NCI-H1930 (cell line): ENCODE data around the gene POLN.
A peak's percentile ranks its signal among the peaks of the same experiment; 100 is the strongest.

Experiments used
- DNase-seq, 2 experiments: peaks; one replicate each; lab custom pipeline; 2025; lab: John Stamatoyannopoulos, UW

Gene POLN

DNA sequence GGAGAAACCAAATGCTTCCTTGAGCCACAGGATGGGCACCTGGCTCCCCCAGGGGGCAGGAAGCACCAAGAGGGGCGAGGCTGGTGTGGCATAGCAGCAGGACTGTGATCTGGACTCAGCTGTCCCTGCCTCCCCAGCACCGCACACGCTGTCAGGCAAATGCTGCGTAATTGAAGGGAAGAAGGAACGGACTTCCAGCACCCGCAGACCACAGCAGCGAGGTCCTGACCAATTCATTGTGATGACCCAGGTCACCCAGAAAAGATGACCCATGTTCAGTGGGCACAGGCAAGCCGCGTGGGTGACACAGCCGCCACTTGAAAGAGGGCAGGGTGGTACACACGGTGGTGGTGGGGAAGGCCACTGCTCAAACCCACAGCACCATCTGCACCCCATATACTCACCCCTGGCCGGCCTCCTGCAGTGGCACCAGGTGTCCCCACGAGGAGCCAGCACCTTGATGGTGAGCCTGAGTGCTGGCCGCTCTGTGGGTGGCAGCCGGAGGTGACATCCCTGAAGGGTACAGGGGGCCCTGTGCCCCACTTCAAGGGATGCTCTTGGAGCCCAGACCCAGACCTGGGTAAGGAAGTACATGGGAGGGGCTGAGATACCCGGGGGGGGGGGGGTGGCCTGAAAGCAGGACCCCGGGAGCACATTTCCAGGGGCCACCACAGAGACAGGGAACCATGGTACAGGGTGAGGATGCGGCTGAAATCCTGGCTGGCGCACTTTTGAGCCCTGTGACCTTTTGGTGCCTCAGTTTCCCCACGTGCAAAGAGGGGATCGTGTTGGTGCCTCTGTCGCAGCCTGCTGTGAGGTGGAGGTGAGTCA is 171.3 kb downstream of the POLN start:
- no peak for DNase-seq

DNA sequence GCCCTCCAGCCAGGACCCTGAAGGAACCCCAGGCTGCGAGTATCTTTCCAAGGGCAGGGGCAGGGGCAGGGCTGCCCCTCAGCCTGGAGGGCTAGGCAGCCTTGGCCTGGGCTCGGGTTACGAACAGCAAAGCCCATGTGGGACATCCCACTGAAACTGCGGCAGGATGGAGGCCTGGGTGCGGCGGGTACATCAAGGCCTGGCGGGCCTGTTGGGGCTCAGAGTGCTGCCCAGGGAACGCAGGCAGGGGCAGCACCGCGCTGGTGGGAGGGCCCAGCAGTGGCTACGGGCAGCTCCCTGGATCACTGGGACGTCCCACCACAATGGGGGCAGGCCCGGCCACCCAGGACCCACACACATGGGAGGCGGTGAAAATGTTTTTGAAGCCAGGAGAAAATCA is 171.9 kb downstream of the POLN start:
- DNase-seq = no peak

DNA sequence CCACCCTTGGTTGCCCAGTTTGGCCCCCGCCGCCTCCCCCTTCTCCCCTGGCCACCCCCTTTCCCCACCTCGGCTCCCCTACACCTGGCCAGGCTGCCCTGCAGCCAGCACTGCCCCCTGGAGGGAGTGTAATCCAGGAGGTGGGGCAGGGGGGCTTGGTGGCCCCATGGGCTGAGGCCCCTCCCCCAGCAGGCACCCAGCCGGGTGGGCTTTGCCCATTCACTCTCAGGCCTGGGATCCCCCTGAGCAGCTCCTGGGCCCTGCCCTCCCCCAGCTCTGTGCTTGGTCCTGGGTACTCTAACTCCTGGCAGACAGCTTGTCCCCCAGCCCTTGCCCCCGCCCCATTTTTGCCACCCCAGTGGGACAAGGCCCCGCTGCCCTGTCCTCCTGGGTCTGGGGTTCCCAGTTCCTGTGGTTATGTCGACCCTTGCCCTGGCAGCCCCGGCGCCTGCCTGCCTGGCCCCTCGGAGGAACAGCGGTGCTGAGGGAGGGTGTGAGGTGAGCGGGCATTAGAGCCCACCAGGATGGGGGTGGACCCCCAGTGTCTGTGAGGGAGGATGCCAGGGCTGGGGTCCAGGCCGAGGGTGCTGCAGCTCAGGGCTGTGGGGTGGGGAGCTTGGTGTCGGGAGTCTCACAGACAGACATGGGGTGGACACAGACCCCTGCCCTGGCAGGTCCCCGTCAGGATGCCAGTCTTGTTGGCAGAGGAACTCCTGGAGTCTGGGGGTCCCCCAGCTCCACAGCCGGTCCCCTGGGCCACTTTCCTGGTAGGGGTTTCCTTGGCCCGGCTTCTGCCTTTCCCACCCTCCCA is 172.6 kb downstream of the POLN start:
- DNase-seq = no peak

DNA sequence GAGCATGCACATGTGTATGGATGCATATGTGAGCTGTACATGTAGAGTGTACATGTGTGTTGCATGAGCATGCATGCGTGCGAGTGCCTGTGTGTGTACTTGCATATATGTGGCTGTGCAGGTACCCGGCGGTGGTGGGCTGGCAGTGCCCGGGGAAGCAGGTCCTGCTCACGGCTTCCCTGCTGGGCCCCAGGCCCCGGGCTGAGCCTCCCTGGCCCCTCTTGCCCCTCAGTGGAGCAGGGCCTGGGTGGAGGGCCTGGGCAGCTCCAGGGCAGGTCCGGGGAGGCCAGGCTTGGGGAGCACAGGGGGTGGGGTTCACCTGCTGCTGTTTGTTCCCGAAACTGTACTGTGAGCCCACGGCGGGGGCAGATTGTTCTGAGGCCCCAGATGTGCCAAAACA is 173.4 kb downstream of the POLN start:
- no peak for DNase-seq

DNA sequence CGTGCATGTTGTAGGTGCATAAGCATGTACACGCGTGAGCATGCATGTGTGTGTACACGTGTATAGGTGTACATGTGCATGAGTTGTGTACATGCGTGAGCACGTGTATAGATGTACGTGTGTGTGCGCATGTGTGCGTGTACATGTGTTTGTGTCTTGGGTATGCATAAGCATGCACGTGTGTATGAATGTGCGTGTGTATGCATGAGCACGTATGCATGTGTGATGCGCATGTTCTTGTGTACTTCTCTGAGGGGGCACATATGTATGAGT is 173.8 kb downstream of the POLN start:
- no peak for DNase-seq

DNA sequence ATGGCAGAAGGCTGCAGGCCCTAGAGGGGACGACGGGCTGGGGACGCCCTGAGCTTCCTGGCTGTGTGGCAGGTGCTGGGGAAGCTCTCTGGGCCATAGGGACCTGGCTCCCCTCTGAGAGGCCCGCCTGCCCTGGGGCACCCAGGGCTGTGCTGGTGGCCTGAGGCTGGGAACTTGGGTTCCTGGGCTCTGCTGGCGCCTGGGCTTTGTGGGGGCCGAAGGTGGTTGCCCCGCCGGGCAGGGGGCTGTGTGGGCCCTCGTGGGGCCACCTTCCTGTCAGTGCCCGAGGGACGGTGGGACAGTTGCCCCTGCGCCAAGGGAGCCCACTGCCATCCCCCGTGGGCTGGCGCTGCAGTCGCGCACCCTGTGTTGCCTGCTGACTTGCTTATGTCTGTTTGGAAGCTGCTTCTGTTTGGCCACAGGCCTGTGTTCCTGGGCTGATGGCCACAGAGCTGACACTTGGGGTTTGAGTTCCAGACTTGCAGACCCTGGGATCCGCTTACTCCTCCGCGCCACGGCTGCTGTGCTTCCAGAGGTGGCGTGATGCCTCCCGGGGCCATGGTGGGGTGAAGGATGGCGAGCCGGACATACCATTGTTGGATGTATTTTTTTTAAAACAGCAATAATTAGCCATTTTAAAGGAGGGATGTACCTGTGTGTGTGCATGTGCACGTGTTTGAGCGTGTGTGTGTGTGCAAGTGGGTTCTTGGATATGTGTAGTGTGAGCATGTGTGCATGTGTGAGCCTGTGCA is 174.3 kb downstream of the POLN start:
- no peak for DNase-seq

DNA sequence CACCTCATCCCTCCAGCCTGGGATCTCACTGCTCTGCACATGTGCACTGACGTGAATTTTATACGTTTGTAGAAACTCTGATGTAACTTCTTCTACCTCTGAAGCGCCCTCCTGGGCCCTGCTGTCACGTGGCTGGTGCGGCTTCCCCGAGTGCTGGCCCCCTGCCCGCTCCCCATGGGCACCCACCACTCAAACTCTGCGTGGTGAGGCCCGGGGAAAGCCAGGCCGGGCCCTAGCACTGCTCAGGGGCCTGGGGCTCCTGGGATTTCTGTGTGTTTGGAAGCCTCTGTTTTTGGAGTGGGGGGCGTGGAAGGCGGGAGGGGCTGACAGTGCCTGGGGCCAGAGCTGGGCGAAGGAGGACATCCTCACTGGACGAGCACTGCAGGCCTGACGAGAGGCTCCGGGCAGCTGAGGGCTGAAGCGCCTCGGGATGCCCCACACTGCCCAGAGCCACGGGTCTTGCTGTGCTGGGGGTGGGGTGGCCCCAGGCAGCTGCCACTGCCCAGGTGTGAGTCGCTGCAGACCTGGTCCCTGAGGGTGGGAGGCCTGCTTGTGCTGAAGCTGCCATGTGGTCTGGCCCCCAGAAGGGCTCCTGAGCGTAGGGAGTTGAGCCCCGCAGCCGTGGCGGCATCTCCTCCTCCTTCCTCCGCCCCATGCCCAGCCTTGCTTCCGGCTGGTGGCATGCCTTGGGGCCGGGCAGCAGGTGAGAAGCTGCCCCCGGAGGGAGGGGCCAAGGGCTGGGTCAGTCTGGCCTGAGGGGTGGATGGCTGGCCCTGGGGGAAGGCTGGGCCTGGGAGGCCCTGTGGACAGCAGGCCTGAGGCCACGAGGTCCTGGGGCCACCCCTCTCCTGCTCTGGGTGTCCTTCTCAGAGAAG is 175.1 kb downstream of the POLN start:
- DNase-seq = no peak

DNA sequence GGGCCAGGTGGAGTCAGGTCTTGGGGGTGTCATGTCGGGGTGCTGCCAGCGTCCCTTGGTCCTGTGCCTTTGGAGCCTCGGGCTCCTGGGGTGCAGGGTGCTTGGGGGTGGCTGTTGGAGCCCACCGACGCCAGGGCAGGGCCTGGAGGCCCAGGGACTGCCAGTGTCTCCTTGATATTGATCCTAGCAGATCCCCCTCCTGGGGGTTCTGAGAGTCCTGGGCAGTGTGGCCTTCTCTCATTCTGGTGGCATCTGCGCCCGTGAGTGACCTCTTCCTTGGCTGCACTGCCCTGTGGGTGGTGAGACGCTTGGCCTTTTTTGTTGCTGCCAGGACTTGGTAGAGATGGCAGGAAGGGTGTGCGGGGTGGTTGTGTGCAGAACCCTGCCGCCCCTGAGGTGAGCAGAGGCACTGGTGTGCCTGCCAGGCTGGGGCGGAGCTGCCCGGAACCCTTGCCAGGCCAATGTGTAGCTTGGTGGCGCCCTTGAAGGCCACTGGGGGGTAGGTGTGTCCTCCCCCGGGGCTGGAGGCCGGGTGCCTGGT is 175.8 kb downstream of the POLN start:
- DNase-seq = no peak

DNA sequence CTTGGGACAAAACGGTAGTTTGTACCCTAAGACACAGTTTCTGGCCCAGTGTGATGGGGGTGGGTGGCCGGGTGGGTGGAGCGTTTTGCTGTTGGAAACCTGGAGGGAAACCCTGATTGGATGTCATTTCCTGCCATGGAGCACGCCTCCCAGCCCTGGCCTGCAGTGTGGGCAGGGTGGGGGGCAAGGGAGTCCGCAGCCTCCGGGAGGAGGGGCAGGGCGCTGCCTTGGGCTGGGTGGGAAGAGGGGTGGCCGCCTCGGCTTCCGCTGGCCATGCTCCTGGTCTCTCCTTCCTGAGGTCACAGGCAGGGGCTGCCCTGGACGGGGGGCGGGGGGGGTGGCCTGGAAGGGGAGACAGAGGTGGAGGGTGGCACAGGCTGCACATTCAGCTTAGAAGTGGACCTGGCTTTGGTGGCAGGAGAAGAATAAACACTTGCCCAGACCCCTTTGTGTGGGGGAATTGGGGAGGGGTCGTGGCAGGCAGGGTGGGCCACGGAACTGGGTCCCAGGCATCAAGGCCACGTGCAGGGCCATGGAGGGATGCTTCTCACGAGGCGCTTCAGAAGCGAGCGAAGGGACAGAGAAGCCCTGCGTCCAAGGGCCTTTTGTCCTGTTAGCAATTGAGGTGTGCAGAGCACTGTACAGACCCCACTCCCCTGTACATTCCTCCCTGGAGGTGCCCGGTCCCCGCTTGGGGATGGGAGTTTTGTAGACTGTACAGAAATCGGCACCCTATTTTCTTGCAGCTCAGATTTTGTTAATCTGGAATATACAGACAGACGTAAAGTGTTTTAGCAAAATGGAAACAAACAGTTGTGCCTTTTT is 176.6 kb downstream of the POLN start:
- no peak for DNase-seq

DNA sequence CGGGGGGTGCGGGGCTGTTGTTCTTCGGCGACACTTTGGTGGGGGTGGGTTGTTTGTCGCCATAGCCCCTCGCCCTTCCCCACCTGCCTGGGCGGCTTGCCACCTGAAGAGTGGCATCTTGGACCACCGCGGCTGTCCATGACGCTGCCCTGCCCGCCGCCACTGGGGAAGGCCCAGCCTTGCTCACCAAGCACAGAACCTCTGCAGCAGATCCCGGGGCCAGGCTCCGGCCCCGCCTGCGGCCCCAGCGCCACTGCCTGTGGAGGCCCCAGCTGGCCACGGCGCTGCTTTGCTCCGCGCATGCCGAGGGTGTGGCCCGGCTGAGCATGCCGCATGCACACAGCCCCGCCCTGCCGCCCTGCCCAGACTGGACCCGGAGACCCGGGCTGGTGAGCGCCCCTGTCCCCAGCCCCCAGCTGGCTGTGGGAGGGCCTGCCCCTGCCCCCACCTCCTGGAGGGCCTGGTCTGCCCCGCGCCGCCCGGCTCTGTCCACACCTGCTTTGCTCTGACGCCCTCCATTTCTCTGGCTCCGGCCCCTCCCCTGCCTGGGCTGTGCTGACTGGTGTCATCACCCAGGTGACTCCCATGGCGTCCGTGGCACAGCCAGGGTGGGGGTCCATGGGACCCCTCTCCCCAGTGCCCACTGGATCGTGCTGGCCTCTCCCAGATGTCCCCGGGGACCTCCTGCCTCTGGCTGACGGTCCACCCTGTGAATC is 177.5 kb downstream of the POLN start:
- no peak for DNase-seq

DNA sequence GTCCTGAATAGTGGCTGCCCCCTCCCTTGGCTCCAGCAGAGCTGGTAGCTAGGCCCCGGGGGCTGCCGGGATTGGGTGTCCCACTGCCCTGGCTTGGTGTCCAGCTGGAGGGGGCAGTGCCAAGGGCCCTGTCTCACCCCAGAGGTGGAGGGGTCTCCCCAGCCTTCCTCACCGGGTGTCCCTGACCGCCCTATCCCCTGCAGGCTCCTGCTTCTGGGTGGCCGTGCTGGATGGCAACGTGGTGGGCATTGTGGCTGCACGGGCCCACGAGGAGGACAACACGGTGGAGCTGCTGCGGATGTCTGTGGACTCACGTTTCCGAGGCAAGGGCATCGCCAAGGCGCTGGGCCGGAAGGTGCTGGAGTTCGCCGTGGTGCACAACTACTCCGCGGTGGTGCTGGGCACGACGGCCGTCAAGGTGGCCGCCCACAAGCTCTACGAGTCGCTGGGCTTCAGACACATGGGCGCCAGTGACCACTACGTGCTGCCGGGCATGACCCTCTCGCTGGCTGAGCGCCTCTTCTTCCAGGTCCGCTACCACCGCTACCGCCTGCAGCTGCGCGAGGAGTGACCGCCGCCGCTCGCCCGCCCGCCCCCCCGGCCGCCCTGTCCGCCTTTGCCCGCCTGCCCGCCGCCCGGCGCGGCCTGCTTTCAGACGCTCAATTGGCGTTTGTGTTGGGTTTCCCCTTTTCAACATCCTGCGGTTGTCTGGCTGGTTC is 178.2 kb downstream of the POLN start:
- DNase-seq = no peak

DNA sequence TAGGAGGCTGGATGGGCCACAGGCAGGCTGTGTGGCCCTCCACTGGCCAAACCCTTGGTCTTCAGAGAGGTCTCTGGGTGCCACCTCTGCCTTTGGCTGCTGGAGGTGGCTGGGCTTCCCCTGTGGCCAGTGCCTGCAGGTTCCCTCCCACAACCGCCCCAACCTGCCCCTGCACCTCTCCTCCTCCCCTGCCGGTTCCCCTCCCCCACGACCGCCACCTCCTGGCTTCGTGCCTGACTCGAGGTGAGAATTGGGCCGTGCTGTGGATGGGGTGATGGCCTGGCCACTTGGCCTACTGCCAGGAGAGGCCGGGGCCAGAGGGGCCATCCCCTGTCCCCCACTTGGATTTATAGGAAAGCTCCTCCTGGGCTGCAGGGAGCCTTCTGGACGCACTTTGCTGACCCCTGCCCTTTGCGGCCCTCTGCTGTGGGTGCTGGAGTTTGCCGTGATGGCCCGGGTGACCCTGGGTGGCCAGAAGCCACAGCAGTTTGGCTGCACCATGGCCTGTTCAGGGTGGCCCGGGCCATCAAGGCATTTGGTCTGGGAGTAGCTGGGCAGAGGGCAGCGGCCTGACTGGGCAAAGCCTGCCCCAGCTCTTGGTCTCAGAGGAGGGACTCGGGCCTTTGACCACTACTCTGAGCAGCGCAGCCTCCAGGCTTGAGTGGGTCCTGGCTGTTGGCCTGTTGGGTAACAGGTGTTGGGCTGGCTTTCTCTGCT is 179.0 kb downstream of the POLN start:
- no peak for DNase-seq

DNA sequence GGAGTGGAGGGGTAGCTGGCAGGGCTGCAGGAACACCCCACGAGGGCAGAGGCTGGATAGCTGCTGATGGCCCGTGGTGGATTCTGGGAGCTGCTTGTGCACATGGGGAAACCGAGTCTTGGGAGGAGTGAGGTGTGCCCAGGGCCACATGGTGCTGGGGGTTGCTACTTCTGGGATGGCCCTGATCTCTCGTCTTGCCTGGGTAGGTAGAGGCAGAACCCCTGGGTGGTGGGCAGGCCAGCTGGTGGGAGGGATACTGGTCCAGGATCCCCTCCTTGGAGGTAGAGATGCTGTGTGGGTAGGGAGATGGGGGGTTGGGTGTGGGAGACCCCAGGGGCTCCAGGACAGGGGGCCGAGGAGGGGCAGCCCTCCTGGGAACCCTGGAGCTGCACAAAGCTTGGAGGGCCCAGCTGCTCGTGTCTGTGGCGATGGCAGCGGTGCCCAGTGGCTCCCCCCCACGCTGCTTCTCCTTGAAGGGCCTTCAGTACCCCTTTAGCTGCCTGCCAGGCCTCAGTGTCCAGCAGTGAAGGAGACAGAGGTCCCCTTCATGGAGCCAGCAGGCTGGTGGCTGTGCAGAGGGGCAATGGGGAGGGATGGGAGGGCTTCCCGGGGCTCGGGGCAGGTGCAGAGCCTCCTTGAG is 179.6 kb downstream of the POLN start:
- no peak for DNase-seq

DNA sequence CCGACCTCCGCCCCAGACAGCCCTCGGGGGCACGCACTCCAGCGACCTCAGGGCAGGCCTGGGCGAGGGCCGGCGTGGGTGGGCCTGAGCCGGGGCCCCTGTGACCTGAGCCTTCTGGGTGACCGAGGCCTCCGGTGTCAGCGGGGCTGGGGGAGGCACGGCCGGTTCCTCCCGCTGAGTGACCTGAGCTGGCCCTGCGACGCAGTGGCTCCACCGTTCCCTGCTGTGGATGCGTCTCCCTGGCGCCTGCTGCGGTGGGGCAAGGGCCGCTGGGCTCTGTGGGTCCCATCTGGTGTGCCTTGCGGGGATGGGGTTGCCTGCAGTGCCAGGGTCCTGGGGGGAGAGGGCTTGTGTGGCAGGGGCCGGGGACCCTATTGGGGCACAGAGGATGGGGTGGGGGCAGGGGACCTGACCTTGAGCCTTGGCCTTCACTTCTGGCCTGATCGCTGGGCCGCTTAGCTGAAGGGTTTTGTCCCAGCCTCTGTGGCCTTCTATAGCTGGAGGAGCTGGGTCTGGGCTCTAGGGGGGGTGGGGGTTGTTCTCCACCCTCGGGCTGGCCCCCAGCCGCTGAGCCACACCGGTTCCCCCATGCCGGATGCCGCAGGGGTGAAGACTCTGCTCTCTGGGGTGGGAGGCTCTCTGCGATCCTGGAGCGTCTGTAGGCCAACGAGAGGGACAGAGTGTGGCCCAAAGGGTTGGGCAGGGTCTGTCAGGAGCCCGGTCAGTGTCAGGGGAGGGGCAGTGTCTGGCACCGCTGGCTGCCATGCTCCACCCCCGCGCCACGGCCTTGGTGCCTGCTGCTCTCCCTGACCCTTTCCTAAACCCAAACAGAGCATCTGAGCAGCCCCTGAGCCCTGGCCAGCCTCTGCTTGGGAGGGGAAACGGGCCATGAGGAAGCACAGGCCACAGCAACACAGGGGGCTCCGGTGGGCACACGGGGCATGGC is 180.5 kb downstream of the POLN start:
- DNase-seq = no peak

DNA sequence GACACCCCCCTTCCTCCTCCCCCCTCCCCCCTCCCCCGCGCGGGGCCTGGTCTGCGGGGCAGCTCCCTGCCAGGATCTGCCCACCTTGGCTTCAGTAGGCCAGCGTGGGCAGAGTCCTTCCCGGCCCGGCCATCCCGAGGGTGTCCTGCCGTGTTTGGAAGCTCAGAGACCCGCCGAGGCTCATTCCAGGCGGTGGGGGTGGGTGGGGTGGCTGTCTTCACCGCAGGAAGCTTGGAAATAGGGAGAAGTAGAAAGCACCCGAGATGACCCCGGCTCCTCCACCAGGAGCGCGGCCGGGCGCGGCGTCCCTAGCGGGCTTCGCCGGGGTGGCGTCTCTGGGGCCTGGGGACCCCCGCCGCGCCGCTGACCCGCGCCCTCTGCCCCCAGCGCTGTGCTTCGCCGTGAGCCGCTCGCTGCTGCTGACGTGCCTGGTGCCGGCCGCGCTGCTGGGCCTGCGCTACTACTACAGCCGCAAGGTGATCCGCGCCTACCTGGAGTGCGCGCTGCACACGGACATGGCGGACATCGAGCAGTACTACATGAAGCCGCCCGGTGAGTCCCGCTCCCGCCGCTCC is 181.2 kb downstream of the POLN start:
- no peak for DNase-seq

DNA sequence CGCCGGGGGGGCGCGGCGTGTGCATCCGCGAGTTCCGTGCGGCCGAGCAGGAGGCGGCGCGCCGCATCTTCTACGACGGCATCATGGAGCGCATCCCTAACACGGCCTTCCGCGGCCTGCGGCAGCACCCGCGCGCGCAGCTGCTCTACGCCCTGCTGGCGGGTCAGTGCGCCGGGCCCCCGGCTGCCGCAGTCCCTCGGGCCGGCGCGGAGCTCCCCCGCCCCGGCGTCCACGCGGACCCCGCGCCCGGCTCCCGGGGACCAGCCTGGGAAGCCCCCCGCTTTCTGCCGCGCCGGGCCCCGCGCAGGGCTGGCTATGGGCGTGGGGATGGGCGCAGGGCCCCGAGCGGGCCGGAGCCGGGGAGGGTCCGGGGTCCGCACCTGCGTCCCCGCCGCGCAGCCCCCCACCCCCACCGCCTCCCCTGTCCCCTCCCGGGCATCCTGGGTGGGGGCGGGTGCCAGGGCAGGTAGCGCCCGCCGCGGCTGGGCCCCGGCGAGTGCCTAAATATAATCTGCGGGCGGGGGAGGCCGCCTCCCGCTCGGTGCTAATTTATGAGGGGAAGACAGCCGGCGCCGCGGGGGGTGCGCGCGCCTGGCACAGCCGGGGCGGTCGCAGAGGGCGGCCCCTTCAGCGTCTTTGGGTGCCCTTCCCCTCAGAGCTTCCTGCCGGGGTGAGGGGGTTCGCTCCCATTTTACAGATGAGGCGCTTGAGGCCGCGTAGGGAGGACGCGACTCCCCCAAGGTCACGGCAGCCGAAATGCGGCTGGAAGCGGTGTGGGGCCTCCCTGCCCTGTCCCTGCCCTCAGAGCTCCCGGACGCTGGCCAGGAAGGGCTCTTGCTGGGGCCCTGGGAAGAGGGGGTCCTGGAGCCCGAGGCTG is 182.0 kb downstream of the POLN start:
- DNase-seq = peak in 1 of 2 experiments; percentile 24
